Peyer's patch (tissue), 4 donors: ENCODE results near the gene PARVB.

ENCODE experiments used
- CTCF ChIP-seq, 6 experiments: fragments of 450-650 bp in 4 of 6; fragments of 200-600 bp in 2 of 6; sonication (generic) in 1 of 6; IDR thresholded peaks; one replicate each; pipeline ENCODE4 v1.5.1; 2017 to 2019; ENCODE audit warnings: antibody characterized with exemption in 6 of 6, mild to moderate bottlenecking in 3 of 6, moderate library complexity in 1 of 6
- POLR2A ChIP-seq, 2 donors: fragments of 450-650 bp; IDR thresholded peaks; one replicate each; pipeline ENCODE4 v1.5.1; 2017; ENCODE audit warnings: antibody characterized with exemption in 2 of 2, mild to moderate bottlenecking in 2 of 2, moderate library complexity in 2 of 2

- TF ChIP-seq CTCF (IDR thresholded peaks at IDR 0.05), result no peak
- no peak for TF ChIP-seq POLR2A (IDR thresholded peaks at IDR 0.05)
Observed at GRCh38 chr22:44118645-44119315, 94.7 kb downstream of the PARVB start.
